ENCODE data around the gene ATP6V1C2. TPM values are rescaled to one million over a fixed set of nuclear protein-coding genes. Genes with fewer than 3 reads are reported as not detected.
"Not testable (repeated sequence)": the region's sequence is repeated elsewhere in the genome, so short reads cannot be mapped to it uniquely, and the experiment has no call there.

Gene ATP6V1C2
- polyA plus RNA-seq, 2 of the 4 experiments (the other 2 are of a cell fraction), result 0.08 to 0.14 TPM

GRCh38 chr2:10779776-10780490 lies 58.5 kb downstream of the ATP6V1C2 start:
- ChIA-PET POLR2A (no interaction called here), CTCF (interaction anchor here (0.6 kb wide), 1 partner anchor 51 kb away, joined by 3 read pairs; no protein-coding TSS in a partner anchor)
- no peak for DNase-seq (ENCODE audit: low read depth in 1 of 2, low spot score in 1 of 2)
- WGBS (ENCODE audit: missing lambda C conversion rate), result 94% methylated on average over 25 of the region's 25 CpGs
- ATAC-seq, result no peak
- no peak overlapping the region for H3K27ac ChIP-seq
- no peak for FAIRE-seq
- peaks cover 10% of the 10 kb centered on the region; the same call in 2 of the 3 replicates for H3K4me1 ChIP-seq
- H3K9me3 ChIP-seq, result no peaks in the 10 kb centered on the region
- H3K4me2 ChIP-seq, result no peak overlapping the region
- TF ChIP-seq POLR2AphosphoS2 (conservative IDR thresholded peaks at IDR 0.05; ENCODE audit: low read length), result no peak
- H3K4me3 ChIP-seq, result no peak overlapping the region

GRCh38 chr2:10780491-10780820 lies 59.0 kb downstream of the ATP6V1C2 start:
- ATAC-seq, result no peak
- POLR2A ChIA-PET, result no interaction called here

GRCh38 chr2:10780821-10781220 lies 59.4 kb downstream of the ATP6V1C2 start:
- not testable (repeated sequence) for FAIRE-seq

More at GRCh38 chr2:10780491-10780820, 59.0 kb downstream of the ATP6V1C2 start:
- Histone ChIP-seq H3K4me1 (peaks cover 10% of the 10 kb centered on the region; the same call in 2 of the 3 replicates), H3K4me2 (no peak overlapping the region), H3K27ac (no peak overlapping the region), H3K9me3 (no peaks in the 10 kb centered on the region), H3K4me3 (no peak overlapping the region)
- whole genome bisulfite sequencing (ENCODE audit: missing lambda C conversion rate), result 98% methylated on average over 11 of the region's 11 CpGs
- DNase-seq (ENCODE audit: low read depth in 1 of 2, low spot score in 1 of 2), result no peak
- TF ChIP-seq ELK1 (IDR thresholded peaks at IDR 0.05; ENCODE audit: low read depth, low read length) (no peak), FOSL2 (IDR thresholded peaks at IDR 0.05) (no peak), FOSL2 (CRISPR knock-in tag; IDR thresholded peaks at IDR 0.05) (no peak), MAFK (IDR thresholded peaks at IDR 0.05; ENCODE audit: partially characterized antibody) (no peak), EHMT2 (IDR thresholded peaks at IDR 0.05; ENCODE audit: low read depth) (no peak), E2F6 (IDR thresholded peaks at IDR 0.05; ENCODE audit: borderline replicate concordance, low read depth) (no peak), ZC3H11A (IDR thresholded peaks at IDR 0.05) (no peak), PBX3 (IDR thresholded peaks at IDR 0.05) (no peak), RFX5 (IDR thresholded peaks at IDR 0.05) (no peak), EP300 (IDR thresholded peaks at IDR 0.05) (no peak), MAZ (IDR thresholded peaks at IDR 0.05; ENCODE audit: borderline replicate concordance, low read depth, low read length) (no peak)
- CTCF ChIA-PET, result interaction anchor here (0.6 kb wide), 1 partner anchor 51 kb away, joined by 3 read pairs; no protein-coding TSS in a partner anchor
- FAIRE-seq, result no peak

GRCh38 chr2:10781746-10782145 lies 60.3 kb downstream of the ATP6V1C2 start:
- ChIA-PET POLR2A (no interaction called here), CTCF (interaction anchor here (0.7 to 1.0 kb wide), 3 partner anchors 9 to 350 kb away, joined by 3 to 4 read pairs (median 3); no protein-coding TSS in a partner anchor)
- H3K27ac ChIP-seq, result no peak overlapping the region
- DNase-seq (ENCODE audit: low read depth in 1 of 2, low spot score in 1 of 2) (no peak), FAIRE-seq (no peak), ATAC-seq (no peak)
- no peak overlapping the region for H3K4me3 ChIP-seq
- WGBS (ENCODE audit: missing lambda C conversion rate), result 92% methylated on average over 8 of the region's 8 CpGs
- no peaks in the 10 kb centered on the region for H3K9me3 ChIP-seq
- H3K4me2 ChIP-seq, result no peak overlapping the region
- peaks cover 10% of the 10 kb centered on the region; the same call in 2 of the 3 replicates for H3K4me1 ChIP-seq
- TF ChIP-seq HOXB13 (CRISPR knock-in tag; IDR thresholded peaks at IDR 0.05; ENCODE audit: low read depth) (no peak), GATA3 (IDR thresholded peaks at IDR 0.05; ENCODE audit: borderline replicate concordance) (no peak), ELK1 (IDR thresholded peaks at IDR 0.05; ENCODE audit: low read depth, low read length) (no peak), PBX3 (IDR thresholded peaks at IDR 0.05) (no peak), EHF (CRISPR knock-in tag; IDR thresholded peaks at IDR 0.05) (no peak), CHD2 (IDR thresholded peaks at IDR 0.05; ENCODE audit: low read length, partially characterized antibody) (no peak), HEYL (CRISPR knock-in tag; IDR thresholded peaks at IDR 0.05) (no peak), SREBF2 (IDR thresholded peaks at IDR 0.05) (no peak), RFX5 (IDR thresholded peaks at IDR 0.05) (no peak), FOSB (CRISPR knock-in tag; IDR thresholded peaks at IDR 0.05) (no peak), CBX2 (IDR thresholded peaks at IDR 0.05; ENCODE audit: borderline replicate concordance, low read depth) (no peak), HMGXB4 (CRISPR knock-in tag; IDR thresholded peaks at IDR 0.05; ENCODE audit: borderline replicate concordance) (no peak), NFE2L2 (conservative IDR thresholded peaks at IDR 0.05; ENCODE audit: low read length) (no peak), MAZ (IDR thresholded peaks at IDR 0.05; ENCODE audit: borderline replicate concordance, low read depth, low read length) (no peak)

More at GRCh38 chr2:10780821-10781220, 59.4 kb downstream of the ATP6V1C2 start:
- H3K4me1 ChIP-seq; DNase-seq (ENCODE audit: low read depth in 1 of 2, low spot score in 1 of 2); ATAC-seq; H3K9me3 ChIP-seq; H3K4me2 ChIP-seq; H3K4me3 ChIP-seq; H3K27ac ChIP-seq; POLR2A ChIA-PET: not testable (repeated sequence)
- 96% methylated on average over 11 of the region's 11 CpGs for WGBS (ENCODE audit: missing lambda C conversion rate)
- CTCF ChIA-PET, result interaction anchor here (0.6 kb wide), 1 partner anchor 51 kb away, joined by 3 read pairs; no protein-coding TSS in a partner anchor
